Thoracic aorta (tissue), 2 donors: ENCODE results near the gene CD2. TPM values are rescaled to one million over a fixed set of nuclear protein-coding genes. Genes with fewer than 3 reads are reported as not detected.

Experiments
- ATAC-seq: fragments of 150-250 bp; one replicate; pipeline ENCODE4 v1.8.0; 2017; ENCODE audit warnings: low read depth; ENCODE audit not compliant: insufficient number of reproducible peaks, low FRiP score
- DNase-seq: peaks from one replicate; pipeline ENCODE4 v3.0.0-alpha.2; 2020; ENCODE audit warnings: low spot score
- H3K27ac ChIP-seq, 2 donors: fragments of 200-600 bp; sonication (generic); 1 replicate in 1 of 2; 2 replicates in 1 of 2; pipeline ENCODE4 v1.5.1; 2016; ENCODE audit warnings: mild to moderate bottlenecking in 2 of 2, moderate library complexity in 2 of 2
- H3K27me3 ChIP-seq: fragments of 200-600 bp; sonication (generic); replicated peaks from 2 replicates; pipeline ENCODE4 v1.6.0; 2016; ENCODE audit warnings: mild to moderate bottlenecking; ENCODE audit not compliant: insufficient read depth
- H3K36me3 ChIP-seq: fragments of 200-600 bp; sonication (generic); one replicate; pipeline ENCODE4 v1.5.1; 2016
- H3K4me1 ChIP-seq, 2 donors: fragments of 200-600 bp; sonication (generic); 1 replicate in 1 of 2; 2 replicates in 1 of 2; pipeline versions ENCODE4 v1.5.1 to v1.6.0; 2016; ENCODE audit warnings: low read depth in 2 of 2, mild to moderate bottlenecking in 1 of 2; ENCODE audit not compliant: control insufficient read depth in 1 of 2
- H3K4me3 ChIP-seq: fragments of 200-600 bp; sonication (generic); 2 replicates; pipeline ENCODE4 v1.5.1; 2016; ENCODE audit warnings: mild to moderate bottlenecking
- H3K9me3 ChIP-seq: fragments of 200-600 bp; sonication (generic); 2 replicates; pipeline ENCODE4 v1.5.1; 2016
- total RNA-seq, 2 donors: library from RNA; depleted of rRNA; stranded (reverse); fragments of >200 nt; gene quantifications; one replicate each; pipeline versions ENCODE4 v1.1.0 to v1.2.3, GENCODE V29; 2016
- TF ChIP-seq, protein P1 (sequence below): fragments of 200-600 bp; sonication (generic); IDR thresholded peaks from one replicate; pipeline ENCODE4 v1.5.1; 2019; ENCODE audit warnings: antibody characterized with exemption

CD2 gene
- total RNA-seq, 2 donors from 2014 or later: 1.4 to 3.0 TPM

- H3K27me3 ChIP-seq: no peaks in the 10 kb centered on the region
- no peaks in the 10 kb centered on the region for H3K4me1 ChIP-seq
- TF ChIP-seq, protein P1, sequence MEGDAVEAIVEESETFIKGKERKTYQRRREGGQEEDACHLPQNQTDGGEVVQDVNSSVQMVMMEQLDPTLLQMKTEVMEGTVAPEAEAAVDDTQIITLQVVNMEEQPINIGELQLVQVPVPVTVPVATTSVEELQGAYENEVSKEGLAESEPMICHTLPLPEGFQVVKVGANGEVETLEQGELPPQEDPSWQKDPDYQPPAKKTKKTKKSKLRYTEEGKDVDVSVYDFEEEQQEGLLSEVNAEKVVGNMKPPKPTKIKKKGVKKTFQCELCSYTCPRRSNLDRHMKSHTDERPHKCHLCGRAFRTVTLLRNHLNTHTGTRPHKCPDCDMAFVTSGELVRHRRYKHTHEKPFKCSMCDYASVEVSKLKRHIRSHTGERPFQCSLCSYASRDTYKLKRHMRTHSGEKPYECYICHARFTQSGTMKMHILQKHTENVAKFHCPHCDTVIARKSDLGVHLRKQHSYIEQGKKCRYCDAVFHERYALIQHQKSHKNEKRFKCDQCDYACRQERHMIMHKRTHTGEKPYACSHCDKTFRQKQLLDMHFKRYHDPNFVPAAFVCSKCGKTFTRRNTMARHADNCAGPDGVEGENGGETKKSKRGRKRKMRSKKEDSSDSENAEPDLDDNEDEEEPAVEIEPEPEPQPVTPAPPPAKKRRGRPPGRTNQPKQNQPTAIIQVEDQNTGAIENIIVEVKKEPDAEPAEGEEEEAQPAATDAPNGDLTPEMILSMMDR: no peak
- H3K36me3 ChIP-seq: no peaks in the 10 kb centered on the region
- H3K4me3 ChIP-seq: no peak overlapping the region
- no peak for DNase-seq
- ATAC-seq: no peak
- no peak overlapping the region for H3K27ac ChIP-seq
- H3K9me3 ChIP-seq: no peaks in the 10 kb centered on the region
Observed at GRCh38 chr1:116794371-116794770, 40.1 kb downstream of the CD2 start.

DNA sequence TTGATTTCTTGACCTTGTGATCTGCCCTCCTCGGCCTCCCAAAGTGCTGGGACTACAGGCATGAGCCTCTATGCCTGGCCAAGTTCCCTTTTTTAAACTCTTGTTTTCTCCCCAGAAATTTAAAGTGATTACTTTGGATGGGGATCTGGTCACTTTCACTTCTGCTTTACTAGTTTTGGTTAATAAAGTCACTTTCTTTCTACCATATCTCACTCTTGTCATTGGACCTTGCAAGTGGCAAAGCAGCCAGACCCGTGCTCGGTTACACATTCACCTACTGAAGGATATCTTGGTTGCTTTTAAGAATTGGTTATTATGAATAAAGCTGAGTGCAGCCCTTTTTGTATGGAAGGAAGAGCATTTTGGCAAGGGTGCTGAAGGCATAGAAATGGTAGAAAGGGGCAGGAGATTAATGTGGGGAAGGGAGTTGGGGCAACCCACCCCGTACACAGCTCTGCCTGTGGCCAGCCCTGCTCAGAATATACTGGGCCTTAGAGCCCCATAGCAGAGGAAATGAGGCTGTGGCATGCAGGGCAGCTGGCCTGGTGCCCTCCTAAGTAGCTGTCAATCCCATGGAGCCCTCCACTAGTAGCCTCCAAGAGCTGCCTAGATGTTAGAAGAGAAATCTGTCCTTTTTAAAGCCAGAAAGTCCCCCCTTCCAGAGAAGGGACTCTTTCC is 40.7 kb downstream of the CD2 start:
- H3K27me3 ChIP-seq: no peaks in the 10 kb centered on the region
- no peak overlapping the region for H3K27ac ChIP-seq
- H3K4me1 ChIP-seq: no peaks in the 10 kb centered on the region
- H3K9me3 ChIP-seq: no peaks in the 10 kb centered on the region
- no peaks in the 10 kb centered on the region for H3K36me3 ChIP-seq
- no peak overlapping the region for H3K4me3 ChIP-seq
- no peak for DNase-seq
- TF ChIP-seq, protein P1: no peak
- ATAC-seq: no peak

- DNase-seq (no peak), ATAC-seq (no peak)
- TF ChIP-seq, protein P1: no peak
- Histone ChIP-seq H3K9me3 (no peaks in the 10 kb centered on the region), H3K27me3 (no peaks in the 10 kb centered on the region), H3K4me1 (no peaks in the 10 kb centered on the region), H3K4me3 (no peak overlapping the region), H3K36me3 (no peaks in the 10 kb centered on the region), H3K27ac (no peak overlapping the region)
Observed at GRCh38 chr1:116795482-116795829, 41.2 kb downstream of the CD2 start.

DNA sequence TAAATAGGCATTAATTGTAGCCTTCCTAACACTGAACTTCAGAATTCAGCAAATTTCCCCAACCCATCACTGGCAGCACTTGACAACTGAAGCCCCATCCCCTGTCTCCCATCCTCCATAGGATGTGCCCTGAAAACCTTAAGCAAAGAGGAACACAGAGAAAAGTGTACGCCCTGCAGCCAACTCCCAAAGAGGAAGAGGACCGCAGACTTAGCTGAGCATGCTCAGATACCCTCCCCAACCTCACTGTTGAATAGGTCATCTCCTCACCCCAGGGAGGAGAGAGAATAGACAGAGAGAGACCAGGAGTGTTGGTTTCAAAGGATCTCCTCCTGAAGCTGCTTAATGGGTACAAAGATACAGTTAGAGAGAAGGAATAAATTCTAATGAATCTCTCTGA is 50.5 kb downstream of the CD2 start:
- H3K27me3 ChIP-seq: no peaks in the 10 kb centered on the region
- H3K4me3 ChIP-seq: no peak overlapping the region
- DNase-seq (no peak), ATAC-seq (no peak)
- H3K9me3 ChIP-seq: no peaks in the 10 kb centered on the region
- no peak overlapping the region for H3K27ac ChIP-seq
- TF ChIP-seq, protein P1: no peak
- H3K36me3 ChIP-seq: no peaks in the 10 kb centered on the region
- no peaks in the 10 kb centered on the region for H3K4me1 ChIP-seq

GRCh38 chr1:116805398-116805797 is 51.2 kb downstream of the CD2 start:
- Histone ChIP-seq H3K36me3 (no peaks in the 10 kb centered on the region), H3K27ac (no peak overlapping the region), H3K4me1 (no peaks in the 10 kb centered on the region), H3K27me3 (no peaks in the 10 kb centered on the region), H3K9me3 (no peaks in the 10 kb centered on the region), H3K4me3 (no peak overlapping the region)
- TF ChIP-seq, protein P1: no peak
- ATAC-seq (no peak), DNase-seq (no peak)
